Mucosa of descending colon (tissue), 3 donors: ENCODE data around the gene SYT2. TPM values are rescaled to one million over a fixed set of nuclear protein-coding genes. Genes with fewer than 3 reads are reported as not detected.

ENCODE experiments used
- ATAC-seq: fragments of 200-7000 bp; cut with Tn5 transposase; one replicate; pipeline ENCODE4 v1.9.1; 2020; ENCODE audit warnings: mild to moderate bottlenecking, moderate library complexity
- DNase-seq, 3 donors: peaks; one replicate each; pipeline ENCODE4 v3.0.0-alpha.2; 2020
- H3K36me3 ChIP-seq: fragments of 200-600 bp; one replicate; pipeline ENCODE4 v1.8.0; 2021; ENCODE audit warnings: low read depth, mild to moderate bottlenecking
- H3K4me1 ChIP-seq: fragments of 200-600 bp; one replicate; pipeline ENCODE4 v1.8.0; 2021; ENCODE audit warnings: low read depth, mild to moderate bottlenecking
- H3K4me3 ChIP-seq: fragments of 200-600 bp; one replicate; pipeline ENCODE4 v1.8.0; 2021; ENCODE audit warnings: mild to moderate bottlenecking
- H3K9me3 ChIP-seq: fragments of 200-600 bp; one replicate; pipeline ENCODE4 v1.8.0; 2021; ENCODE audit warnings: mild to moderate bottlenecking
- CTCF ChIP-seq: fragments of 200-600 bp; IDR thresholded peaks from one replicate; pipeline ENCODE4 v1.8.0; 2022; ENCODE audit warnings: antibody characterized with exemption, mild to moderate bottlenecking
- intact Hi-C, 2 donors: fragments of 100-400 bp; cut with DNase I in 1 of 2; cut with micrococcal nuclease in 1 of 2; formaldehyde crosslinking; loops; one replicate each; pipeline versions ENCODE4 v1.11.0 to v1.11.1; 2022; cut with DNase I, micrococcal nuclease
- total RNA-seq, 3 donors: library from RNA; stranded (reverse); fragmentation: NEBNext Ultra II Directional in 2 of 3; extraction: Animal tissue kit (Norgen Biotek cat#: 25700) in 2 of 3; gene quantifications; one replicate each; pipeline versions ENCODE4 v1.2.1 to v1.2.4, GENCODE V29; 2021 to 2023
- donor health status: DM: no; HTN: no; CAD: no; lungs with moderate emphysema.
- donor health status: DM: no; HTN: no; CAD: no.
- donor health status: DM: no; HTN: yes; CAD: no.

Gene SYT2
- total RNA-seq, 3 donors from 2014 or later: 0.16 to 0.43 TPM; not detected in 1

GRCh38 chr1:202656951-202657646 is 53.2 kb downstream of the SYT2 start:
- DNase-seq (no peak), ATAC-seq (no peak)
- Histone ChIP-seq H3K4me3 (no peak overlapping the region), H3K9me3 (no peaks in the 10 kb centered on the region), H3K36me3 (no peaks in the 10 kb centered on the region), H3K4me1 (no peaks in the 10 kb centered on the region)
- TF ChIP-seq CTCF: no peak
- intact Hi-C loops: no loop called here

- Histone ChIP-seq H3K4me3 (no peak overlapping the region), H3K4me1 (no peaks in the 10 kb centered on the region), H3K9me3 (no peaks in the 10 kb centered on the region), H3K36me3 (no peaks in the 10 kb centered on the region)
- TF ChIP-seq CTCF: no peak
- intact Hi-C loops: no loop called here
- ATAC-seq (peak; percentile 33), DNase-seq (peak in 1 of 3 donors; percentile 36)
Measured at GRCh38 chr1:202656057-202656456, 54.2 kb downstream of the SYT2 start.

- ATAC-seq: no peak
- no peak overlapping the region for H3K4me3 ChIP-seq
- no peaks in the 10 kb centered on the region for H3K36me3 ChIP-seq
- TF ChIP-seq CTCF: no peak
- no peaks in the 10 kb centered on the region for H3K9me3 ChIP-seq
- no peaks in the 10 kb centered on the region for H3K4me1 ChIP-seq
- intact Hi-C loops: no loop called here
- DNase-seq: no peak
Measured at GRCh38 chr1:202654079-202654478, 56.2 kb downstream of the SYT2 start.

- DNase-seq (no peak), ATAC-seq (no peak)
- intact Hi-C loops: no loop called here
- no peak overlapping the region for H3K4me3 ChIP-seq
- H3K9me3 ChIP-seq: no peaks in the 10 kb centered on the region
- no peaks in the 10 kb centered on the region for H3K36me3 ChIP-seq
- H3K4me1 ChIP-seq: no peaks in the 10 kb centered on the region
- no peak for TF ChIP-seq CTCF
Measured at GRCh38 chr1:202649553-202650392, 60.5 kb downstream of the SYT2 start.

GRCh38 chr1:202648605-202649226 is 61.5 kb downstream of the SYT2 start:
- Histone ChIP-seq H3K36me3 (no peaks in the 10 kb centered on the region), H3K4me3 (no peak overlapping the region), H3K4me1 (peaks cover 5% of the 10 kb centered on the region), H3K9me3 (no peaks in the 10 kb centered on the region)
- TF ChIP-seq CTCF: no peak
- intact Hi-C loops: no loop called here
- ATAC-seq (no peak), DNase-seq (no peak)
